ENCODE data around the gene HINT3. TPM values are rescaled to one million over a fixed set of nuclear protein-coding genes. Genes with fewer than 3 reads are reported as not detected.

Gene HINT3
- total and polyA plus RNA-seq, 11 donors, result 8.1 to 40.0 (median 33.8) TPM

- no peaks in the 10 kb centered on the region for H3K9me3 ChIP-seq
- peaks cover 0 to 21% (median 9%) of the 10 kb centered on the region in 12 donors for H3K4me1 ChIP-seq
- intact Hi-C loops (cut with DNase I), result loop anchor here in 2 of 10 donors (10.0 kb wide), 2 partner anchors 670 to 680 kb away; partner anchors contain the start of gene HDDC2 (in 1 of the 2)
- TF ChIP-seq POLR2A (IDR thresholded peaks at IDR 0.05), result no peak
- TF ChIP-seq CTCF (IDR thresholded peaks at IDR 0.05), result no peak
- 74 to 84% (median 77%) methylated on average over 2 of the region's 2 CpGs for WGBS, 4 donors
- H3K36me3 ChIP-seq, result peaks cover 0 to 24% (median 0%) of the 10 kb centered on the region in 9 donors
- no peak overlapping the region for H3K27ac ChIP-seq
- DNase-seq (no peak), ATAC-seq (no peak)
- no peak overlapping the region for H3K4me3 ChIP-seq
- H3K27me3 ChIP-seq, result no peaks in the 10 kb centered on the region
Observed at GRCh38 chr6:125984311-125984710, 27.7 kb downstream of the HINT3 start.

GRCh38 chr6:125985522-125985921, 29.0 kb downstream of the HINT3 start:
- Histone ChIP-seq H3K36me3 (peaks cover 0 to 12% (median 0%) of the 10 kb centered on the region in 9 donors), H3K4me3 (peak overlapping the region in 11 of 12 donors; percentile 63 to 91 (median 80)), H3K4me1 (peaks cover 0 to 21% (median 9%) of the 10 kb centered on the region in 12 donors), H3K27ac (peak overlapping the region in 3 of 12 donors; percentile 58 to 86 (median 73)), H3K9me3 (no peaks in the 10 kb centered on the region), H3K27me3 (no peaks in the 10 kb centered on the region)
- no peak for DNase-seq
- 84 to 91% (median 89%) methylated on average over 4 of the region's 4 CpGs for WGBS, 4 donors
- TF ChIP-seq CTCF (IDR thresholded peaks at IDR 0.05), result no peak
- no peak for TF ChIP-seq POLR2A (IDR thresholded peaks at IDR 0.05)
- no peak for ATAC-seq
- intact Hi-C loops (cut with DNase I), result loop anchor here in 2 of 10 donors (10.0 kb wide), 2 partner anchors 671 to 681 kb away; partner anchors contain the start of gene HDDC2 (in 1 of the 2)

GRCh38 chr6:125985979-125986300, 29.4 kb downstream of the HINT3 start:
- 3 to 16% (median 7%) methylated on average over 3 of the region's 3 CpGs for WGBS, 4 donors
- H3K4me1 ChIP-seq, result peaks cover 0 to 21% (median 9%) of the 10 kb centered on the region in 12 donors

More at GRCh38 chr6:125985979-125986300, 29.4 kb downstream of the HINT3 start:
- Histone ChIP-seq H3K27me3 (no peaks in the 10 kb centered on the region), H3K9me3 (no peaks in the 10 kb centered on the region), H3K4me3 (peak overlapping the region; percentile 63 to 91 (median 80)), H3K27ac (peak overlapping the region in 11 of 12 donors; percentile 58 to 86 (median 75)), H3K36me3 (peaks cover 0 to 10% (median 0%) of the 10 kb centered on the region in 9 donors)
- DNase-seq (no peak), ATAC-seq (no peak)
- TF ChIP-seq CTCF (IDR thresholded peaks at IDR 0.05) (no peak), POLR2A (IDR thresholded peaks at IDR 0.05) (no peak)
- intact Hi-C loops (cut with DNase I), result loop anchor here in 2 of 10 donors (10.0 kb wide), 2 partner anchors 671 to 681 kb away; partner anchors contain the start of gene HDDC2 (in 1 of the 2)

All from heart left ventricle (tissue), 16 donors.